Measurements from ENCODE around the gene RGS11.

DNA sequence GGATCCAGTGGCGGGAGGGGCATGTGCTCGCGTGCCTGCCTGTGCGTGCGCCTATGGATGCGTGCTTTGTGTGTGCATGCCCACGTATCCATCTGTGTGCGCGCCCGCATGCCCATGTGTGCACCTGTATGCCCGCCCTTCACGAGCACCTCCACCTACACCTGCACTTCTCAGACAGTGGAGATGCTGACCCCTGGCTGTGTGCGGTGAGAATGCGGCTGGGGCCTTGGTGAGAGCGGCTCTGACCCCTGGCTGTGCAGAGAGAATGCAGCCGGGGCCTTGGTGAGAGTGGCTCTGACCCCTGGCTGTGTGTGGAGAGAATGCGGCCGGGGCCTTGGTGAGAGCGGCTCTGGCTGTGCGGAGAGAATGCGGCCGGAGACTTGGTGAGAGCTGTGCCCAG lies 42.9 kb upstream of the RGS11 start:
- TF ChIP-seq, protein P1, sequence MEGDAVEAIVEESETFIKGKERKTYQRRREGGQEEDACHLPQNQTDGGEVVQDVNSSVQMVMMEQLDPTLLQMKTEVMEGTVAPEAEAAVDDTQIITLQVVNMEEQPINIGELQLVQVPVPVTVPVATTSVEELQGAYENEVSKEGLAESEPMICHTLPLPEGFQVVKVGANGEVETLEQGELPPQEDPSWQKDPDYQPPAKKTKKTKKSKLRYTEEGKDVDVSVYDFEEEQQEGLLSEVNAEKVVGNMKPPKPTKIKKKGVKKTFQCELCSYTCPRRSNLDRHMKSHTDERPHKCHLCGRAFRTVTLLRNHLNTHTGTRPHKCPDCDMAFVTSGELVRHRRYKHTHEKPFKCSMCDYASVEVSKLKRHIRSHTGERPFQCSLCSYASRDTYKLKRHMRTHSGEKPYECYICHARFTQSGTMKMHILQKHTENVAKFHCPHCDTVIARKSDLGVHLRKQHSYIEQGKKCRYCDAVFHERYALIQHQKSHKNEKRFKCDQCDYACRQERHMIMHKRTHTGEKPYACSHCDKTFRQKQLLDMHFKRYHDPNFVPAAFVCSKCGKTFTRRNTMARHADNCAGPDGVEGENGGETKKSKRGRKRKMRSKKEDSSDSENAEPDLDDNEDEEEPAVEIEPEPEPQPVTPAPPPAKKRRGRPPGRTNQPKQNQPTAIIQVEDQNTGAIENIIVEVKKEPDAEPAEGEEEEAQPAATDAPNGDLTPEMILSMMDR (IDR thresholded peaks at IDR 0.05): no peak
- TF ChIP-seq TCF7L2 (IDR thresholded peaks at IDR 0.05; ENCODE audit: low read depth, low read length) (no peak), SIN3A (IDR thresholded peaks at IDR 0.05; ENCODE audit: borderline replicate concordance, insufficient read depth, low read depth, low read length) (no peak)
- TF ChIP-seq, protein P2, sequence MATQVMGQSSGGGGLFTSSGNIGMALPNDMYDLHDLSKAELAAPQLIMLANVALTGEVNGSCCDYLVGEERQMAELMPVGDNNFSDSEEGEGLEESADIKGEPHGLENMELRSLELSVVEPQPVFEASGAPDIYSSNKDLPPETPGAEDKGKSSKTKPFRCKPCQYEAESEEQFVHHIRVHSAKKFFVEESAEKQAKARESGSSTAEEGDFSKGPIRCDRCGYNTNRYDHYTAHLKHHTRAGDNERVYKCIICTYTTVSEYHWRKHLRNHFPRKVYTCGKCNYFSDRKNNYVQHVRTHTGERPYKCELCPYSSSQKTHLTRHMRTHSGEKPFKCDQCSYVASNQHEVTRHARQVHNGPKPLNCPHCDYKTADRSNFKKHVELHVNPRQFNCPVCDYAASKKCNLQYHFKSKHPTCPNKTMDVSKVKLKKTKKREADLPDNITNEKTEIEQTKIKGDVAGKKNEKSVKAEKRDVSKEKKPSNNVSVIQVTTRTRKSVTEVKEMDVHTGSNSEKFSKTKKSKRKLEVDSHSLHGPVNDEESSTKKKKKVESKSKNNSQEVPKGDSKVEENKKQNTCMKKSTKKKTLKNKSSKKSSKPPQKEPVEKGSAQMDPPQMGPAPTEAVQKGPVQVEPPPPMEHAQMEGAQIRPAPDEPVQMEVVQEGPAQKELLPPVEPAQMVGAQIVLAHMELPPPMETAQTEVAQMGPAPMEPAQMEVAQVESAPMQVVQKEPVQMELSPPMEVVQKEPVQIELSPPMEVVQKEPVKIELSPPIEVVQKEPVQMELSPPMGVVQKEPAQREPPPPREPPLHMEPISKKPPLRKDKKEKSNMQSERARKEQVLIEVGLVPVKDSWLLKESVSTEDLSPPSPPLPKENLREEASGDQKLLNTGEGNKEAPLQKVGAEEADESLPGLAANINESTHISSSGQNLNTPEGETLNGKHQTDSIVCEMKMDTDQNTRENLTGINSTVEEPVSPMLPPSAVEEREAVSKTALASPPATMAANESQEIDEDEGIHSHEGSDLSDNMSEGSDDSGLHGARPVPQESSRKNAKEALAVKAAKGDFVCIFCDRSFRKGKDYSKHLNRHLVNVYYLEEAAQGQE (IDR thresholded peaks at IDR 0.05; ENCODE audit: insufficient read depth in 1 of 2, low read depth in 2 of 2, low read length in 1 of 2): no peak

Data from Panc1 (cell line).